ENCODE data around the gene CLCNKA.
"Not testable (repeated sequence)": the region's sequence is repeated elsewhere in the genome, so short reads cannot be mapped to it uniquely, and the experiment has no call there.

The CLCNKA gene

DNA sequence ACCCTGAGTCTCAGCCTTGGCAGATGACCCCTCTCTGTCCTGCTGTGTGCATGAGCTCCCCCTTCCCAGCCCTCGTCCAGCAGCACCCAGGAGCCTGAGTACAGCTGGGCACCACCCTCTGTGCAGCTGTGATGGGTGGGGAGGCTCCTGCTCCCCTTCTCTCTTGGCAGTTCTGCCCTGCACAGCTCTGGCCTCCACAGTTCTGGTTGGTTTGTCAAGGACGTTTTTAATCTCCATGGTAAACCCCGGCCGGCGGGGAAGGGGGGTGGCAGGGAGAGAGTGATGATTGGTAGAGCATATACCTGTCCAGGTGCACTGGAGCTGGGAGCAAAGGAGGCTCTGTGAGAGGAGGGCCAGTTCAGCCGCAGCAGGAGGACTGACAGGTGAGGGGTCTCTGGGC is at the start of gene CLCNKA:
TSS of gene CLCNKA (plus strand) at position 356 of the 400 bp plus-strand sequence. CDS start 584 bp downstream, outside the sequence.
- DNase-seq = no peak

DNA sequence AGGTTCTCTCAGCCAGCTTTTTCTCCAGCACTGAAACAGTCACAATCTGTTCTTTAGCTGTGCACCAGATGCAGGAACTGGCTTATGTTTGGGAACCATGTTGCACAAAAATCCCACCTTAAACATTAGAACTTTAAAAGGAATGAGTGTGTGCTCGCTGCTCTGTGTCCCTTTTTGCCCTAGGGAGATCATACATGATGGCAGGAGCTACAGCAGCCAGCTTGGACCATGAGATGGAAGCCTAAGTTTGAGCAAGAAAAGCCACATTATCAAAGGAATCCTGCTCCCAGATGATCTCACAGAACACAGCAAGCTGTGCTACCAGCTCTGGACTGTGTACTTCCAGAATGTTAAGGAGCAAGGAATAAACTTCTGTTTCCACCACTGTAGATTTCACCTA is 49.4 kb upstream of the CLCNKA start:
- DNase-seq = no peak

DNA sequence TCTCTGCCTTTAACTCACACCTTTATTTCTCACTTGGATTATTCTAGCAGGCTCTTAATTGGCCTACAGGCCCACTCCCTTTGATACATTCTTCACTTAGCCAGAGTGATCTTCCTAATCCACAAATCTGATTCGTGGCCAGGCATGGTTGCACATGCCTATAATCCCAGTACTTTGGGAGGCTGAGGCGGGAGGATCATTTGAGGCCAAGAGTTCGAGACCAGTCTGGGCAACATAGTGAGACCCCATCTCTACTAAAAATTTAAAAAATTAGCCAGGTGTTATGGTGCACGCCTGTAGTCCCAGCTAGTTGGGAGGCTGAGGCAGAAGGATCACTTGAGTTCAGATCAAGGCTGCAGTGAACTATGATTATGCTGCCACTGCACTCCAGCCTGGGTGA is 48.1 kb upstream of the CLCNKA start:
- no peak for DNase-seq

DNA sequence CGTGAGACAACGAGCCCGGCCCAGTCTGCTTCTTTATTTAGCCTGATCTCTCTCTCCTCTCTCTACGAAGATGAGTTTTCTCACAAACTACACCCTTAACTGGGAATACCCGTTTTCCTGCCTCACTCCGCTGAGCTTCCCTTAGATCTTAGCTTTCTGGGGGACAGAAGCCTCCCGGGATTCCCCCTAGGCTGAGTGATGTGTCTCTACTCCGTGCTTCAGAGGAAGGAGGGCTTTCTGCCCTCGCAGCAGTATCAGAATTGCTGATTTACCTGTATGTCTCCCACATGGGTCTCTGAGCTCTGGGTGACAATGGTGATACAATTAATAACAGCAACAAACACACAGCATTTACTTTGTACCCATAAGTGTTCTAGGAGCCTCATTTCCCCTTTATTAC is 47.0 kb upstream of the CLCNKA start:
- DNase-seq = no peak

DNA sequence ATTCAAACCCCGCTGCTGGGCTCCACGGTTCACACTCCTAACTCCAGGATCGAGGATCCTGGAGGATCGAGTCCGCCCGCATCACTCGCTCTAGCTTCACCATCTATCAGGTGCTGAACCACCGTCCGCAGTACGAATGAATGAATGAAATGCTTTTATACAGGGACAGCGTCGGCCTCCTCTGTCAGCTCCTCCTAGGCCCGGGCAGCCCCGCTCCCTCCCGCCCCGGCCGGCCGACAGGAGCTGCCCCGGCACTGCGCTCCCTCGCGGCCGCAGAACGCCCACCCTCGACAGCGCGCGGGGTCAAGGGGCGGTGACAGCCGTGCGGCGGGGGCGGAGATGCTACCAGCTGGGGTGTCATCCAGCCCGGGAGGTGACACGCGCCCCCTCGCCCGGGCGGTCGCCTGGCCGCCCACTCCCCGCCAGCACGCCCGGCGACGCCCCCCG is 46.5 kb upstream of the CLCNKA start:
- DNase-seq = peak; percentile 30

DNA sequence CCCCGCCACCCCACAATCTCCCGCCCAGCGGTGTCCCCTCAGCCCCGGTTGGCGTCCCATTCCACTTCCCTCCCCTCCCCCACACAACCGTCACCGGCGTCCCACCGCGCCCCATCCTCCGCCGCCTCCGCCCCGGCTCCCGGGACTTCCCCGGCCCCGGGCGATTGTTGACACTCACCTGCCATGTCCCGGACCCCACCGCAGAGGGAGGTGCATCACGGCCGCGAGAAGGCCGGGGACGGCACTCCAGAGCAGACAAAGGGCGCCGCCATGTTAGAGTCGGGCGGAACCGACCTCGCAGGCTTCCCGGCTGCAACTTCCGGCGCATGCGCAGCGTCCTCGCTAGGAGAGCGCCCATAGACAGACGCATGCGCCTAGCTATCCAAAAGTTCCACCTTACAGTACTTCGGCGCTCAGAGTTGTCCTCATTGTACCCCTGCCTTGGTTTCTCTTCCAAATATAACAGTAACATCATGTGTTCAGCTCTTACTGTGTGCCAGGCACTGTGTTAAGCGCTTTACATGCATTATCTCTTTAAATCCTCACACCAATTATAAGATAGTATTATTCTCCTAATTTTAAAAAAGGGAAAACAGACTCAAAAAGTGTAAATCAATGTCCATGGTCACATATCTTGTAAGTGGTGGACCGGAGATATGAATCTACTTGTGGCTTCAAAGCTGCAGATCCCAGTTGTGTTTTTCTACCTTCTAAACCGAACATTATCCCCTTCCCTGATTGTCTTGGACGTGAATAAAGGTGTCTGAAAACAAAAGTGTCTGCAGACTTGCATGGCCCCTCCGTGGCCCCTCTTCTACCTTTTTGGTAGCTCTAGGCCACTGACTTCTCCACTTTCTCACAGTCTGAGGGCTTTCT is 45.8 kb upstream of the CLCNKA start, which contains the start of gene ZBTB17:
TSS of gene ZBTB17 (minus strand) at position 297 of the 876 bp plus-strand sequence. CDS start 27,606 bp downstream, outside the sequence.
- peak; percentile 84 for DNase-seq

DNA sequence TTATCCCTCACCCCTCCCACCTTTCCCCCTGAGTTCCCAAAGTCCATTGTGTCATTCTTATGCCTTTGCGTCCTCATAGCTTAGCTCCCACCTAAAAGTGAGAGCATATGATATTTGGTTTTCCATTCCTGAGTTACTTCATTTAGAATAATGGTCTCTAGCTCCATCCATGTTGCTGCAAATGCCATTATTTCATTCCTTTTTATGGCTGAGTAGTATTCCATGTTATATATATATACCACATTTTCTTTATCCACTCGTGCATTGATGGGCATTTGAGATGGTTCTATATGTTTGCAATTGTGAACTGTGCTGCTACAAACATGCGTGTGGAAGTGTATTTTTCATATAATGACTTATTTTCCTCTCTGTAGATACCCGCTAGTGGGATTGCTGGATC is 43.9 kb upstream of the CLCNKA start:
- DNase-seq = not testable (repeated sequence)

DNA sequence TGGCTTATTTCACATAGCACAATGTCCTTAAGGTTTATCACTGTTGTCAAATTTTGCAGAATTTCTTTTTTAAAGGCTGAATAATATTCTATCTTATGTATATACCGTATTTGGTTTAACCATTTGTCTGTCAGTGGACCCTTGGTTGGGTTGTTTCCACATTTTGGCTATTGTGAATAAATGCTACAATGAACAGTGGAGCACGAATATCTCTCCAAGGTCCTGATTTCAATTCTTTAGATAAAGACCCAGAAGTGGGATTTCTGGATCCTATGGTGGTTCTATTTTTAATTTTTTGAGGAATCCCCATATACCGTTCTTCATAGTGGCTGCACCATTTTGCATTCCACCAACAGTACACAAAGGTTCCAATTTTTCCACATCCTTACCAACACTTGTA is 40.2 kb upstream of the CLCNKA start:
- DNase-seq = no peak

DNA sequence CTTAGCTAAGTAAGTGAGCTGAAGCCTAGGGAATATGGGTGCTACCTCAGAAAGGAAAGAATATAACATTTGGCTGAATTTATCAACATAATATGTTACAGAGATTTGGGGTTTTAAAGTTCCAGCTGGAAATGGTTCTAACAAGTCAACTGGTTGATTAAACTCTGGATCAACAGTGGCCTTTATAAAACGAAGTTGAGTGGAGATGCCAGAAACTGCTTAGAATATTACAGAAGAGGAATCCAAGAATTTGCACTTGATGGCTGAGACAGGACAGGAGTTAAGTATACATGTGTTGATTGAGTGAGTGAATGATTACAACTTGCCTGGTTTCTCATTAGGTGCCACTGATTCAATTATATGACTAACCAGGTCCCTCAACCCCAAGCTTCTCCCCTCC is 38.6 kb upstream of the CLCNKA start:
- DNase-seq = no peak

DNA sequence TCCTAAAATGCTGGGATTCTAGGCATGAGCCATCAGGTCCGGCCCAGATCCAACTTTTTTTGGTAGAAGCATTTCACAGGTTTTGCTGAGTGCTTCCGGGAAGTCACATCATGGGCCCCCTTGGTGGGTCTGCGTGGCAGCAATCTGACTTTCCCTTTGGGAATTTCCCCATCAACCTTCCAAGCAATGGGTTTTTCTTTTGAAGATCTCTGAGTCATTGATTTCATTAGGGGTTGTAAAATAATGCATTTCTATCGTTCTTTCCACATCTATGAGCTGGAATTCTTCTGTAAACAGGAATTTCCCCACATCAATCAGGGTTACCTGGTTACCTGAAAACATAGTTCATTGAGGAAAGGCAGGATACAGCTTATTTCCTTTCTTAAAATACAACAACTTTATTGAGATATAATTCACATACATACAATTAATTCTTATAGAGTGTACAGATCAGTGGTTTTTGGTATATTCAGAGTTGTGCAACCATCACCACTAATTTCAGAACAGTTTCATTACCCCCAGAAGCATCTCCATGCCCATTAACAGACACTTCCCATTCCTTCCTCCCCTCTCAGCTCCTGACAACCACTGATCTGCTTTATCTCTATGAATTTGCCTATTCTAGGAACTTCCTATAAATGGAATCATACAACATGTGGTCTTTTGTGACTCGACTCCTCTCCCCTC is 36.1 kb upstream of the CLCNKA start:
- DNase-seq = peak; percentile 55

DNA sequence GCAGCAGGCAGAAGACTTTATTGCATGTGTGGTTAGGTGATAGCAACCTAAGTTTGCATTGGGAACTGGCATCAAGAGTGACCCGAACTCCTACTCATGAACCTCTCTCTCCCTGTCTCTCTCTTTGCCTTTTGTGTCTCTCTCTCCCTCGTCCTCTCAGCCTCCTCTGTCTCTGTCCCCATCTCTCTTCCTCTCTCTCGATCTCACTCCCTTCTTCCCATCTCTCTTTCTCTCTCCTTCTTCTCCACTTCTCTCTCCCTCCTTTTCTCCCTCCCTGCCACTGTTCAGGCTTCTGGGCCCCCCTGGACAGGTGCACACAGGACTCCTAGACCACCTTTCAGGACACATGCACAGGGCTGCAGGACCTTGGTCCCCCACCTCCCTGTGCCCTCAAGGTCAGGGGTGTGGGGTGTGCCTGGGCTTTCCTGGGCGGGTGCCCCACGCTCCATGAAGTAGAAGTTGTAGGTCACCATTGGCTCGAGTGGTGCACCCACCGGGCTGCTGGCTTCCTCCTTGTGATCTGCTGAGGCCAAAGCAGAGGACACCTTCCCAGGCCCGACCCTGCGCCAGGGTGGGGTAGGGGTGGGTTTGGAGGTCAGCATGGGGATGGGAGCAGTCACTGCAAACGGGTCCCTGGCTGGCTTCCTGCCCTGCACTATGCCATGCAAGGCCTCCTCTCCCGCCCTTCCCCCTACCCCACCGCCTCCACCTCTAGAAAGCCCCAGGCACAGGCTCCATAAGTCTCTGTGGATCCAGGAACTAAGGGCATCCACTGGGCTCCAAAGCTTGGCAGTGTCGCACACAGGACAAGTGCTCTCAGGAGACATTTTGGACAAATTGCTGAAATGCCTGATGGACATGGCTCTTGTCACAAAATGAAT is 32.7 kb upstream of the CLCNKA start:
- DNase-seq = no peak

DNA sequence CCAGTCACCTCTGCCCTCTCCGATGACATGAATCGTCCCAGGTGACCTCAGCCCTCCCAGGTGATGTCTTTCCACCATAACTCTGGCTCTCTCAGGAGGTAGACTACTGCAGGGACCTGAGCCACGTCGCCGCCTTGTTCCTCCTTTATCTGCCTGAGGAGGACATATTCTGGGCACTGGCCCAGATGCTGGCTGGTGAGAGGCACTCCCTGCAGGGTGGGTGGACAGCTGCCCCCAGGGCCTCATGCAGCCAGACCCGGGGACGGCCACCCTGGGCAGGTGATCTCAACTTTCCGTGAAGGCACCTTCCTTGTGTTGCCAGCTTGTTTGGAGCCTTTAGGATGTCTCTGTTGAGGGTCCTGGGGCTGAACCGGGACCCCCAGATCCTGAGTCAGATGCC is 32.1 kb upstream of the CLCNKA start:
- DNase-seq = no peak

DNA sequence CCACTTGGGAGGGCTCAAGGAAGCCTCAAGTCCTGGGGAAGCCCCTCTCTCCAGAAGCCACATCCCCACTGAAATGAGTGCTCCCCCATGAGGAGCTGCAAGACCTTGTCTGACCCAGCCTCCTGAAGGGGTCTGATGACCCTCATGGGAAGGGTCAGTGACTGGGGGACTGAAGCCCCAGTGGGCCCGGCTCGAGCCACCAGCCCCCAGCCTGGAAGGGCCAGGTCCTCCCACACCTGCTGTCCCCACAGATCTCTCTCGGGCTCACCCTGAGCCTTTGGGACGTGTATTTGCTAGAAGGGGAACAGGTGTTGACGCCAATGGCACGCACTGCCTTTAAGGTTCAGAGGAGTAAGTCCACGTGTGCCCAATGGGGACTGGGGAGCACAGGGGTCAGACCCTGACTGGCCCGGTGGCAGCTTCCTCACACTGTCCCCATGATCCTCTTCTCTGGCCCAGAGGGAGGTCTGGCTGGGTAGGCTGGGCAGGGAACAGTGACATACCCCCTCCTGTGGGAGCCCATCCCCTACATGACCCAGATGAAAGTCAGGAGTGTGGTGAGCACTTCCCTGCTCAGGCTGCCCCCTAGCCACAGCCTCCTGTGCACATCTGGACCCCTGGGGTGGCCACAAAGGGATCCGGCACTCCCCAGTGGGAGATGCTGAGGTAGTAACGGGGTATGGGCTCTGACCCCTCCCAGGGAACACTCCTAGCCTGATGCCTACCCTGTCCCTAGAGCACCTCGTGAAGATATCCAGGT is 30.2 kb upstream of the CLCNKA start:
- DNase-seq = no peak

DNA sequence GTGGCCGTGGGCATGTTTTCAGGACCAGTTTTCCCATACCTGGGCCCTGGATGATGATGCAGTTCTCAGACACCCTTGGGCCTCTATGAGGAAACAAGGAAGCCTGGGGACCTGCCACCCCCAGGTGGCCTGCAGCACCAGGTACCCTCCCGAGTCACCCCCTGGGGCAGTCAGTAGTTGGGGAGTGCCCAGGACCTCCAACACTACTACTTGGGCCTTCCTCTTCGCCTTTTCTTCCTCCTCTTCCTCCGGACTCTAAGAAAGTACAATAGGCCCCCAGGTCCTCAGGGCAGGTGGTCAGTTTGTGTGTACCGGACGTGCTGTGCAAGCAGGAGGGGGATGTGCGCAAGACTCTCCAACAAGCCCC is 29.7 kb upstream of the CLCNKA start:
- DNase-seq = no peak

DNA sequence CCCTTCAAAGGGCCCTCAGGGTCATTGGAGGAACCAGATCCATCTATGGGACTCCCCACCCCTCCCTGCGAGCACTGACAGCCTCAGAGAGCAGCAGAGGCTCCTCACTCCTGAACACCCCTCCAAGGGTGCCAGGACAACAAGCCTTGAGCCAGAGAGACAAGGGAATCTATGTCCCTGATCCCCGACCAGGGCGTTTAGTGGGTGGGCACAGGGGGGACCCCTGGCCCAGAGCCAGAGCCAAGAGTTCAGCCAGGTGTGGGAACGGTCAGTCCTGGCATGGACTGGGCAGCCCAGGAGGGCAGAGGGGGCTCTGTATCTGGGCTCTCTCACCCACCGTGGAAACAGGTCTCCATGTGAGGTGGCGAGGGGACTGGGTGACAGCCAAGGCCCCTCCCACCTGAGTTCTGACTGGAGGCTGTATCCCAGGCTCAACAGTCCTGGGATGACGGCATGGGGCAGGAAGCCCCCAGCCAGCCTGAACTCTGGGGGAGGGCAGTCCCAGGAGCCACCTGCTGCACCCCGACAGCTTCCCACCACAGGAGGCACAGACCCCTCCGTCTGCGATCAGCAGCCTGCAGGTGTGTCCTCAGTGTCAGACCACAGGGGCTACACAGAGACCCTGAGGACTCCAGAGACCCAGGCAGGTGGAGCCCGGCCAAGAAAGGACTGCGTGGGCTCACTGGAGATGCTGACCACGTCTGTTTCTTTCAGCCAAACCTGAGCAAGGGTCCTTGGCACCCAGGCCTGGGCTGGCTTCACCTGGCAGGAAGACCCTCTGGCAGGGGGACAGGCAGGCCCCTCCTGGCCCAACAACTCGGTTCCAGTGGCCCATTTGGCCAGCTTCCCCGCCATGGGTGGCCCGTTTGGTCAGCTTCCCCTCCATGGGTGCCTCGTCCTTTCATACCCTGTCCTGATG is 29.0 kb upstream of the CLCNKA start:
- no peak for DNase-seq

DNA sequence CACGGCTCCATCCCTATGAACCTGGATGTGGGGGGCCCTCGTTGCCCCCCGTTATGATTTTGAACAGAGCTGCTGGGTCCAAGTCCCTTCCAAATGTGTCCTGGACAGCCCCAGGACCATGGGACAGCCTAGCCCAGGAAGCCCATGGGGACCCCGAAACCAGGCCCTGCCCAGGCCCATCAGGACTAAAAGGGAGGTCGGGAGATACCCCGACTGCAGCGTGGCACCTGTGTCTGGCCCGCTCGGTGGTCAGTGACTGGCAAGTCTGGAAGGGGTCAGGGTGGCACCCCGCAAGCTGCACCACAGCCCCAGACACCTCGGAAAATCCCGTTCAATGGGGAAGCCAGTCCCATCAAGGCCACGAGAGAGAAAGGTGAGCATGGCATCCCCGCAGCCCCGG is 28.2 kb upstream of the CLCNKA start:
- no peak for DNase-seq

DNA sequence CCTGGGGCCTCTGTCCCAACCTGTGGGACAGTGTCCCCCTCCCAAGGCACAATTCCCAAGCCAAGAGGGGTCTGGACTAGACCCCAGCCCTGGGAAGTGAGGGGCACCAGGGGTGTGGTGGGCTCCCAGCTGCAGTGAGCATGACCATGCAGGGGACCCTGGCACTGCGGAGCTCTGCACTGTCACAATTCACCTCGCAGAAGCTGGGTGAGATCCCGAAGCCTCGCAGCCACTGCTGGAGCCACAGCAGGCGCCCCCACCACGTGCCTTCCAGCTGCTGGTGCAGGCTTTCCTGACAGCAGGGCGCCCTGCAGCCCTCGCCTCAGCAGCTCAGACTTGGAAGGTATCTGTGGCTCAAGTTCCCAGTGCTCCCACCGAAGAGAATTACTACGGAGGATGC is 27.8 kb upstream of the CLCNKA start:
- no peak for DNase-seq

DNA sequence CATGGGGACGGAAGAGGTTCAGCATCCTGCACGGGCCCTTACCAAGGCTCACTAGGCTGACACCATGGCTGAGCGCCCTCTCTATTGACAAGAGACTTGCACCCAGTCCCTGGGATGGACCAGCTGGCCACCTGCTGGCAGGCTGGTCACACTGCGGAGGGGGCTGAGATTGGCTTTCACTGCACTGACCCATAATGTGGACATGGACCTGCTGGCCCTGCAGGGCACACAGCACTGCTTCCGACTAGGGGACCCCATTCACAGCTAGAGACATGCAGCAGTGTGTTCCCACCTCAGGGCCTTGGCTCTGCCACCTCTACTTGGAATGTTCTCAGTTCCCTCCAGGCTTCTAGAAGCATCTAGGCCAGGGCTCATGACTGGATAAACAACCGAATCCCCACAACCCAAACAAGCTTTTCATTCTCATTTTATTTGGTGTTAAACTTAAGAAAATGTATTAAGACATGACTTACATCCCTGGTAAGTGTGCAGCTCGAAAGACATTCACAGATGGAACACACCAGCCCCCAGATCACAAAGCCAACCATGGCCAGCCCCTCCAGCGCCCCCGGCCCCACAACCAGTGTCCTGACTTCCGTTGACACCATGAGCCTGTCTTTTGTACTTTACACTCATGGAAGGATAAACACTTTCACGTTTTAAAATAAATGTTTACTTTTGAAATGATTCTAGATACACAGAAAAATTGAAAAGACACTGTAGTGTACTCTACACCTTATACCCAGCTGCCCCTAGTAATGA is 27.1 kb upstream of the CLCNKA start:
- DNase-seq = peak; percentile 22

DNA sequence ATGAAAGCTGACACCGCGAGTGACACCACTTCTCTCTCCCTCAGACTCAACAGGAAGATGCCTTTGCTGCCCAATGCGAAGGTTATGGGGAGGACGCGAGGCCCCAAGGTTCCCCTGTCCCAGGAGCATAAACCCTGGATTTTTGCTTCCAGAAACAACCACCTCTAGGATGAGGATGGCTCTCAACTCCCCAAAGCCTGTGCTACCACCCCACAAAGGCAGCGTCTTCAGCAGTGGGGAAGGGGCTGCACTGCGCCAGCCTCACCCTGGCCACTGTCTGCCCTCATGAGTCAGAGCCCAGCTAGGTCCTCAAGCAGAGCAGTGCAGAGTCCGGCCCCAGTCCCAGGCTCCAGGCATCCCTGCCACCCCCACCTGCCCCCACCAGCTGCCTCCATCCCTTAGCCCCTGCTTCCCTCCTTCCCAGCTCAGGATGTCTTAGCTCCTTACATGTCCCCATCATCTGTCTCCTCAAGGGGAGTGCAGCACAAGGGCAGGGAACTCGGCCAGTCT is 24.7 kb upstream of the CLCNKA start:
- no peak for DNase-seq

DNA sequence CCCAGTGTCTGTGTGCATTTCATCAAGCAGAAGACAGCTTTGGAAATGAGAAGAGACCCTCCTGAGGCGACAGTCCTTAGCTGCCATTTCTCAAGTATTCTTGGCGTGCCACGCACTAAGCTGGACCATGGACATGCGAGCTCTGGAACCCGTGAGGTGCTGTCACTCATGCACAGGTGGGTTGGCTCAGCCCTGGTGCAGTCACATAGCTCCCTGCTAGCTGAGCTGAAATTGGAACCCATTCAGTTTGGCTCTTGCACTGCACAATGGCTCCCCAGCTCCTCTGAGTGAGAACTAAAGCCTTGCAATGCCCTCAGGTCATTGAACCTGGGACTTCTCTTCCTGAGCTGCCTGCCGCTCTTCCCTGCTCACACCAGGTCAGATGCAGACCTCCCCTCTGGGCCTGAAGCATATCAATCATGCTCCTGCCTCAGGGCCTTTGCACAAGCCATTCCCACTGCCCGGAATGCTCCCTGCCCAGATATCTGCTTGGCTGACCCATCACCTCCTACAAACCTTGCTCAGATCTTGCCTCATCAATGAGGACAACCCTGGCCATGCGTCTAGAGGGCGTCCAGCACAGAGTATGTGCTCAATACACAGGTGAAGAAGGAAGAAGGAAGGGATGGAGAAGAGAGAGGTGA is 24.1 kb upstream of the CLCNKA start:
- DNase-seq = no peak
